SK-N-DZ (cell line): ENCODE data around the gene AP1S3.

Source experiments
- DNase-seq: peaks from one replicate; pipeline ENCODE4 v3.0.0-alpha.2; 2015; ENCODE audit warnings: low spot score

AP1S3 gene

GRCh38 chr2:223760838-223761502 is 76.4 kb downstream of the AP1S3 start:
- DNase-seq, result no peak

GRCh38 chr2:223759569-223760430 is 77.6 kb downstream of the AP1S3 start:
- DNase-seq, result no peak

GRCh38 chr2:223758131-223758840 is 79.1 kb downstream of the AP1S3 start:
- no peak for DNase-seq

- no peak for DNase-seq
Measured at GRCh38 chr2:223753940-223754339, 83.4 kb downstream of the AP1S3 start.

GRCh38 chr2:223751012-223751411 is 86.4 kb downstream of the AP1S3 start:
- no peak for DNase-seq

GRCh38 chr2:223747392-223748042 is 89.9 kb downstream of the AP1S3 start:
- no peak for DNase-seq

GRCh38 chr2:223746611-223747010 is 90.8 kb downstream of the AP1S3 start:
- no peak for DNase-seq

GRCh38 chr2:223744580-223744979 is 92.8 kb downstream of the AP1S3 start:
- no peak for DNase-seq

GRCh38 chr2:223740679-223741078 is 96.7 kb downstream of the AP1S3 start:
- no peak for DNase-seq

- no peak for DNase-seq
Measured at GRCh38 chr2:223737207-223737606, 100.2 kb downstream of the AP1S3 start.

GRCh38 chr2:223736488-223736887 is 100.9 kb downstream of the AP1S3 start:
- no peak for DNase-seq

- no peak for DNase-seq
Measured at GRCh38 chr2:223735659-223736244, 101.6 kb downstream of the AP1S3 start.

- no peak for DNase-seq
Measured at GRCh38 chr2:223735035-223735640, 102.2 kb downstream of the AP1S3 start.

GRCh38 chr2:223734346-223734745 is 103.0 kb downstream of the AP1S3 start:
- DNase-seq, result no peak

GRCh38 chr2:223732346-223732745 is 105.0 kb downstream of the AP1S3 start:
- DNase-seq, result no peak

GRCh38 chr2:223731503-223731902 is 105.9 kb downstream of the AP1S3 start:
- no peak for DNase-seq

GRCh38 chr2:223729781-223730180 is 107.6 kb downstream of the AP1S3 start:
- no peak for DNase-seq

GRCh38 chr2:223727562-223727961 is 109.8 kb downstream of the AP1S3 start:
- peak; percentile 42 for DNase-seq

GRCh38 chr2:223725986-223726970 is 111.1 kb downstream of the AP1S3 start:
- no peak for DNase-seq

GRCh38 chr2:223725494-223725893 is 111.9 kb downstream of the AP1S3 start:
- DNase-seq, result no peak
